Epithelial cell of prostate (primary cell): ENCODE data around the gene ATE1.

Experiments
- DNase-seq: peaks from one replicate; pipeline ENCODE4 v3.0.0-alpha.2; 2011; ENCODE audit warnings: low read depth, low spot score
- H3K27ac ChIP-seq: fragments of 450-650 bp; 2 replicates; pipeline ENCODE4 v1.5.1; 2017; ENCODE audit warnings: mild to moderate bottlenecking

ATE1 gene

GRCh38 chr10:121753726-121754476 is 173.9 kb downstream of the ATE1 start:
- DNase-seq: peak; percentile 73
- peak overlapping the region; percentile 76 for H3K27ac ChIP-seq

DNA sequence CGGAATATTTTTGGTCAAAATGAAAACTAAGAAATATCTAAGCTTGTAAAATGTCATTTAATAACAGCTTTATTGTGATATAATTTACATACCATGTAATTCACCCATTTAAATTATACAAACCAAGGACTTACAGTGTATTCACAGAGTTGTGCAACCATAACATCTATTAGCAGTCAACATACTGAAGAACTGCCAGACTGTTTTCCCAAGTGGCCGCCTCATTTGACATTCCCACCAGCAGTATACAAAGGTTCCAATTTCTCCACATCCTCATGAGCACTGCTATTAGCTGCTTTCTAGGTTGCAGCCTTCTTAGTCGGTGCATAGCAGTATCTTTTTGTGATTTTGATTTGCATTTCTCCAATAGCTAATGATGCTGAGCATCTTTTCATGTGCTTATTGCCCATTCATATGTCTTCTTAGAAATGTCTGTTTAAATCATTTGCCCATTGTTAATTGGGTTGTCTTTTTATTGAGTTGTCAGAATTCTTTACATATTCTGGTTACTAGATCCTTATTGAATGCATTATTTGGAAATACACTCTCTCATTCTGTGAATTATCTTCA is 176.6 kb downstream of the ATE1 start:
- DNase-seq: no peak

GRCh38 chr10:121747163-121747775 is 180.6 kb downstream of the ATE1 start:
- H3K27ac ChIP-seq: no peak overlapping the region
- no peak for DNase-seq

More for the DNA sequence above, 176.6 kb downstream of the ATE1 start:
- no peak overlapping the region for H3K27ac ChIP-seq

DNA sequence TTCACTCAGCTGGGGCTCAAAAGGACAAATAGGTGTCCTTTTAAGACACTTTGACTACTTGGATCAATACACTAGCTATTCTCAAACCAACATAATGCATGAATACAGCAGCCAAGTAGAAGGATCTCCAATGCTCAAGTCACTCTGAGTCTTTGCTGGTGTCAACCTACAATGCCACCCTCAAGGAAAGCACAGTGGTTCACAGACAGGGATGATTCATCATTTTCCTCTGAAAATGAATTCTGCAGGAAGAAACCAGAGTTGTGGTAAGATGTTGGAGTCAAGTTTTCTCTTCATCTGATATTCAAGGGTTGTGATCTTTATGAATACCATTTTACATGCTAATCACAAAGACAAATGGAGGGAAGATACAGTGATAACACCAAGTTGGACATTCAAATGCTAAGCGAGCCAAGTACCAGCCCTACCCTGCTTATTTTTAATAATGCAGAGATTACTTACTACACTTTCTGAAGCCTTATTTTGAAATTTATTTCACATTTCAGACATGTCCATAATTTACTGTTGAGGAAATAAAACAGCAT is 186.5 kb downstream of the ATE1 start:
- H3K27ac ChIP-seq: no peak overlapping the region
- no peak for DNase-seq

DNA sequence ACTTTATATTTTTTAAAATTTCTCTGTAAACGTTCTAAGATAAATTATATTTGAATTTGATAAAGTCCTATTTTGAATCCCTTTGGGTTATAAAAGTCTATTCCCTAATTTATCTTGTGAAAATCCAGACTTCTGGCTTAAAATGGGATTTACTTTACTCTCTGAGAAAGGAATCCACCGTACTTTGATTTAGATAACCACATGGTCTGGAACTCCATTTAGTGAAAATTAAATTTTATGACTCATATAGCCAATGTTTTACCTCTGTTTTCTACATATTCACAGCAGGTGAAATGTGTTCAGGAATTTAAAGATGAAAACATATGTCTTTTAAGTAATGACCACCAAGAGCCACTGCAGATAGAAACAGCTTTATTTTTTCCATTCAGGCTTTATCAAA is 187.8 kb downstream of the ATE1 start:
- DNase-seq: no peak
- H3K27ac ChIP-seq: no peak overlapping the region

DNA sequence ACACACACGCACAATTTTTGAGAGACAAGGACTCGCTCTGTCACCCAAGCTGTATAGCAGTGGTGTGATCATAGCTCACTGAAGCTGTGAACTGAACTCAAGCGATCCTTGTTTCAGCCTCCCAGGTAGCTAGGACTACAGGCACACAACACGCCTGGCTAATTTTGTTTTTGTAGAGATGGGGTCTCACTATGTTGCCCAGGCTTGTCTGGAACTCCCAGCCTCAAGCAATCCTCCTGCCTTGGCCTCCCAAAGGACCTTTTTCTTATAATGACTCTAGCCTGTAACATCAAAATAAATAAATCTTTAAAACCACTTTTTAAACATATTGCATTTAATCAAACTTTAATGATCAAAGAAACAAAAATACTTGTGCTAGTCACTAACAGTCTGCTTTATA is 188.7 kb downstream of the ATE1 start:
- H3K27ac ChIP-seq: no peak overlapping the region
- no peak for DNase-seq

DNA sequence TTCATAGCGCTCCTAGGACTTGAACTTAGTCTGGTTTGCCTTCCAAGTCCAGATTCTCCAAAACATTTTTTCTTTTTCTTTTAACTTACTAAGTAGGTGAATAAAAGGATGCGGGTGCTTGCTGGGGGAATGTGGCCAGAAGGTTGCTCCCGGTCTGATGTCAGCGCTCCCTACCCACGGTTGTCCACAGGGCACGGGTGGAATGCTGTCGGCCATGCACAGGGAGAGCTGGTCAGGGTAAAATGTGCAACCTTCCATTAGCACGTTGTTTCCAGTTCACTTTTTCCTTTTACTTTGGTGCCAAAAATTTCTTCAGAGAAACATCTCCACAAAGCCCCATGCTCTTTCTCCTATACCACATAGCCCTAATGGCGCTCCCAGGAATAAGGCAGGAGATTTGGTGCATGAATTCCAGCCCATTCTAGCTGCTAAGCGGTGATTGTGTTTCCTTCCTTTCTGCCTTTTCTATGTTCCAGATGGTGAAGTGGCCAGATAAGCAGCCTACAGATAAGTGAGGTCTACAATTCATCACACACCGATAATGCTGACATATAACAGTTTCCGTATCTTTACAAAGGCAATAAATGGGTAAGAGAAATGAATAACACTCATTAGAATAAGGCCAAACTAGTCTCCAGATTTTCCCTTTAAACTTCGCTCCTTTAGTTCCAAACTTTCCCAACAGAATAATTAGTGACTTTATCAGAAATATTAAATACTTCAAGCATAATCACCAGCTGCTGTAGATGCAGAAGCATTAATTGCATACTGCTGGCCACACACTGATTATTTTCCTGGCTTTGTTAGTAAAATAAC is 191.3 kb downstream of the ATE1 start:
- H3K27ac ChIP-seq: no peak overlapping the region

GRCh38 chr10:121735263-121735662 is 192.6 kb downstream of the ATE1 start:
- no peak for DNase-seq

More for the DNA sequence above, 191.3 kb downstream of the ATE1 start:
- DNase-seq: no peak

GRCh38 chr10:121734589-121735045 is 193.2 kb downstream of the ATE1 start:
- no peak for DNase-seq
- H3K27ac ChIP-seq: no peak overlapping the region

More at GRCh38 chr10:121735263-121735662, 192.6 kb downstream of the ATE1 start:
- no peak overlapping the region for H3K27ac ChIP-seq

GRCh38 chr10:121732656-121733445 is 195.0 kb downstream of the ATE1 start:
- no peak for DNase-seq
- no peak overlapping the region for H3K27ac ChIP-seq

GRCh38 chr10:121732172-121732571 is 195.7 kb downstream of the ATE1 start:
- H3K27ac ChIP-seq: no peak overlapping the region
- no peak for DNase-seq

DNA sequence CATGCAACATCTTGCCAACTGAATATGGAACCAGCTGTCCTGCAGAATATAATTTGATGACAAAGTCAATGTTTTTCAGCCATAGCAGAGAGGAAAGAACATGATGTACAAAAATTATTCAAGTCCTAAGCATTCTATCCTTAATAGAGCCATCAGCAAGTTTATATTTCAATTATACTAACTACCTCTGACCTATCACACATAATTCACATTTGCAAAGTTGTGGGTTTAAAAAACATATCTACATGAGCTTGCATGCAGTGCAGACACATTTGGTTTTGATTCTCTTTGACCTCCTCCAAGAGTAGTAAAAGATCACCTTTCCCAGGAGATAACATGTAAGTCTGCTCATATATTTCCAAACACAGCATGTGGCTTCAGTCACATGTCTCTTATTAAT is 203.5 kb downstream of the ATE1 start:
- H3K27ac ChIP-seq: no peak overlapping the region

GRCh38 chr10:121722665-121723064 is 205.2 kb downstream of the ATE1 start:
- peak; percentile 73 for DNase-seq
- peak overlapping the region; percentile 41 for H3K27ac ChIP-seq

More for the DNA sequence above, 203.5 kb downstream of the ATE1 start:
- no peak for DNase-seq

DNA sequence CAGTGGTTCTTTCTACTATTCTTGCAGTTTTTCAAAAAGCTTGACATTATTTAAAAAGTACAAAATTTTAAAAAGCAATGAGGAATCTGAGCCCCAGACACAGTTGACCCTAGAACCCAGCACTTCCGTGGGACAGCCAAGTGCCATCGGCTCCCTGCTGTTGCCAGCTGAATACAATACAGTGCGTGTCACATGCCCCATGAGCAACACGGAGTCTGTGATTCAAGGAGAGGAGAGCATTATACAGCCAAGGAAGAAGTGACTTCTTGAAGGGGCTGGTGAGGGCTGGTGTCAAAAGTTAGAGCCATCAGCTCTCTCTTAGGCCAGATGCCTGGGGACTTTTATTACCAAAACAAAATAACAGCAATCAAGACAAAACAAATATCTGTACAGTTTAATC is 206.6 kb downstream of the ATE1 start:
- no peak overlapping the region for H3K27ac ChIP-seq
- DNase-seq: no peak

GRCh38 chr10:121715969-121716368 is 211.9 kb downstream of the ATE1 start:
- no peak for DNase-seq
- no peak overlapping the region for H3K27ac ChIP-seq

GRCh38 chr10:121715076-121715475 is 212.8 kb downstream of the ATE1 start:
- no peak overlapping the region for H3K27ac ChIP-seq
- DNase-seq: no peak

DNA sequence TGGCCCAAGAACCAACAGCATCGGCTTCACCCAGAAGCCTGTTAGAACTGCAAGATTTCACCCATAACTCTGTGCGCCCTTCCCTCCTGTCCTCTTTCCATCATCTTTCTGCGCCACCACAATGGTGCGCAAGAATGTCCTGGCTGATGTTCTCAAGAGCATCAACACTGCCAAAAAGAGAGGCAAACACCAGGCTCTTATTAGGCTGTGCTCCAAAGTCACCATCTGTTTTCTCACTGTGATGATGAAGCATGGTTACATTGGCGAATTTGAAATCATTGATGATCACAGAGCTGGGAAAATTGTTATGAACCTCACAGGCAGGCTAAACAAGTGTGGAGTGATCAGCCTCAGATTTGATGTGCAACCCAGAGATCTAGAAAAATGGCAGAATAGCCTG is 214.3 kb downstream of the ATE1 start:
- no peak overlapping the region for H3K27ac ChIP-seq
- no peak for DNase-seq

DNA sequence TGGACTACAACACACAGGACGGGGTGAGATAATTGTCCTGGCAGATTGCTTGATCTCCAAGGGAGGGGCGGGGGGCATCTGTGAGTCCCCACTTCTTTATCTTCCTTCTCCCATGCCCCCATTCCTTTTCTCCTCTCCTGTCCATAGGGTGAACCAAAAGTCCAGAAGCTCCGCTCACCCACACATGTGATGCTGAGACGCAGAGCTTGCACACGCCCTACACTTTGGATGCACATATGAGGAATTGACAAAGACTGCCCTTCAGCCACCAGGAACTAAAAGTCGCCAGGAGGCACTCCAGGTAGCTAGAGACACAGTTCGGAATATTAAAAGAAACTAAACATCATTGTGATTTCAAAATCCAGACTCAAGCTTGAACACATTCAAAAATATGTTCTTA is 216.9 kb downstream of the ATE1 start:
- no peak for DNase-seq
- H3K27ac ChIP-seq: no peak overlapping the region

DNA sequence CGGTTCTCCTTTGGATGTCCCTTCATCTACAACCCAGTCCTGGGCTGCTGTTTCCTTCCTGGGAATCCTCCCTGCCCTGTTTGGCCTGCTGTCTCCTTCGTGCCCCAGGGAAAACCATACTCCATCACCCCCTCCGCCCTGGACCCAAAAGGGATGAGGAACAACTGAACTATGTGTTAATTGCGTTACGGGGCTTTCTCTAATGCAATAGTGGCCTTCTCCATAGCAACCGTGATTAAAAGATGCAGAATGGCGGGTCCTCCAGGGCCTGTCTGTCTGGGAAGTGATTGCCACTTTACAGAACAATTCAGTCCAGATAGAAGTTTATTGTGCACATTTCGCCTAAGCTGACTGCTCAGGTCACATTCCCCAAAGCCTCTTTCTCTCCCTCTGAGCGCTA is 217.6 kb downstream of the ATE1 start:
- no peak overlapping the region for H3K27ac ChIP-seq

GRCh38 chr10:121709675-121710073 is 218.2 kb downstream of the ATE1 start:
- H3K27ac ChIP-seq: no peak overlapping the region
- DNase-seq: no peak

More for the DNA sequence above, 217.6 kb downstream of the ATE1 start:
- no peak for DNase-seq
